Activated naive CD8-positive, alpha-beta T cell treated with anti-CD3 and anti-CD28 coated beads, Interleukin-2, amount 10 ng/mL, durations not matched to agents 7 days and 5 days (primary cell): ENCODE data around the gene MARVELD3. TPM values are rescaled to one million over a fixed set of nuclear protein-coding genes. Genes with fewer than 3 reads are reported as not detected.
A peak's percentile ranks its signal among the peaks of the same experiment; 100 is the strongest.

ENCODE experiments used
- ATAC-seq: fragments of 150-1000 bp; cut with Tn5 transposase; one replicate; pipeline ENCODE4 v1.10.0; 2021; ENCODE audit warnings: low read depth, moderate library complexity
- POLR2A ChIA-PET: fragments of 350-600 bp; sonication (Branson Sonifier 250); formaldehyde crosslinking; loops from one replicate; lab custom pipeline; 2021; ENCODE audit warnings: antibody characterized with exemption; lab: Charles Lee
- DNase-seq: peaks from one replicate; pipeline ENCODE4 v3.0.0; 2021
- H3K27ac Mint-ChIP-seq: one replicate; pipeline ENCODE4 v1.8.0; 2022; ENCODE audit warnings: mild to moderate bottlenecking, mixed read lengths
- H3K27me3 Mint-ChIP-seq: one replicate; pipeline ENCODE4 v1.8.0; 2022; ENCODE audit warnings: mild to moderate bottlenecking, moderate library complexity, mixed read lengths
- H3K36me3 Mint-ChIP-seq: one replicate; pipeline ENCODE4 v1.8.0; 2021; ENCODE audit warnings: mild to moderate bottlenecking, mixed read lengths
- H3K4me1 Mint-ChIP-seq: one replicate; pipeline ENCODE4 v1.8.0; 2021; ENCODE audit warnings: mixed read lengths
- H3K4me3 Mint-ChIP-seq: one replicate; pipeline ENCODE4 v1.8.0; 2022; ENCODE audit warnings: mild to moderate bottlenecking, moderate library complexity, mixed read lengths
- H3K9me3 Mint-ChIP-seq: one replicate; pipeline ENCODE4 v1.8.0; 2021; ENCODE audit warnings: mixed read lengths
- total RNA-seq, 2 experiments: library from RNA; stranded (reverse); gene quantifications; one replicate each; pipeline ENCODE4 v1.2.3, GENCODE V29; 2021

MARVELD3 gene
- total RNA-seq, 2 experiments from 2014 or later = not detected

- no peaks in the 10 kb centered on the region for H3K36me3 Mint-ChIP-seq
- ATAC-seq (no peak), DNase-seq (no peak)
- H3K27ac Mint-ChIP-seq = no peak overlapping the region
- H3K4me3 Mint-ChIP-seq = no peak overlapping the region
- POLR2A ChIA-PET = interaction anchor here (0.6 kb wide), 1 partner anchor 92 kb away, joined by 3 read pairs; no protein-coding TSS in a partner anchor
- H3K4me1 Mint-ChIP-seq = peaks cover 1% of the 10 kb centered on the region
- no peaks in the 10 kb centered on the region for H3K9me3 Mint-ChIP-seq
- H3K27me3 Mint-ChIP-seq = peaks cover 34% of the 10 kb centered on the region
Measured at GRCh38 chr16:71629278-71630016, 3.5 kb downstream of the MARVELD3 start.

- ATAC-seq = no peak
- H3K36me3 Mint-ChIP-seq = no peaks in the 10 kb centered on the region
- H3K27ac Mint-ChIP-seq = no peak overlapping the region
- peaks cover 35% of the 10 kb centered on the region for H3K27me3 Mint-ChIP-seq
- H3K4me3 Mint-ChIP-seq = no peak overlapping the region
- H3K4me1 Mint-ChIP-seq = peaks cover 1% of the 10 kb centered on the region
- POLR2A ChIA-PET = no interaction called here
- no peak for DNase-seq
- H3K9me3 Mint-ChIP-seq = no peaks in the 10 kb centered on the region
Measured at GRCh38 chr16:71630808-71631207, 4.8 kb downstream of the MARVELD3 start.

- ATAC-seq (no peak), DNase-seq (no peak)
- H3K36me3 Mint-ChIP-seq = no peaks in the 10 kb centered on the region
- no peak overlapping the region for H3K4me3 Mint-ChIP-seq
- H3K4me1 Mint-ChIP-seq = no peaks in the 10 kb centered on the region
- H3K27ac Mint-ChIP-seq = no peak overlapping the region
- no peaks in the 10 kb centered on the region for H3K9me3 Mint-ChIP-seq
- H3K27me3 Mint-ChIP-seq = peaks cover 34% of the 10 kb centered on the region
- POLR2A ChIA-PET = no interaction called here
Measured at GRCh38 chr16:71631776-71632175, 5.8 kb downstream of the MARVELD3 start.

GRCh38 chr16:71635632-71636031 lies 9.6 kb downstream of the MARVELD3 start:
- DNase-seq = no peak
- no peaks in the 10 kb centered on the region for H3K4me1 Mint-ChIP-seq

GRCh38 chr16:71637398-71637797 lies 11.4 kb downstream of the MARVELD3 start:
- no peaks in the 10 kb centered on the region for H3K36me3 Mint-ChIP-seq
- H3K9me3 Mint-ChIP-seq = no peaks in the 10 kb centered on the region
- no peak for DNase-seq
- peaks cover 5% of the 10 kb centered on the region for H3K27me3 Mint-ChIP-seq
- no peak for ATAC-seq
- no peak overlapping the region for H3K27ac Mint-ChIP-seq
- H3K4me1 Mint-ChIP-seq = peaks cover 1% of the 10 kb centered on the region
- H3K4me3 Mint-ChIP-seq = no peak overlapping the region
- POLR2A ChIA-PET = no interaction called here

More at GRCh38 chr16:71635632-71636031, 9.6 kb downstream of the MARVELD3 start:
- Mint-ChIP-seq H3K9me3 (no peaks in the 10 kb centered on the region), H3K27me3 (peaks cover 7% of the 10 kb centered on the region), H3K27ac (no peak overlapping the region), H3K36me3 (no peaks in the 10 kb centered on the region), H3K4me3 (no peak overlapping the region)
- no peak for ATAC-seq
- POLR2A ChIA-PET = no interaction called here

GRCh38 chr16:71645450-71645849 lies 19.5 kb downstream of the MARVELD3 start:
- Mint-ChIP-seq H3K27me3 (no peaks in the 10 kb centered on the region), H3K4me3 (no peak overlapping the region), H3K4me1 (peaks cover 1% of the 10 kb centered on the region), H3K27ac (no peak overlapping the region), H3K36me3 (peaks cover 1% of the 10 kb centered on the region), H3K9me3 (no peaks in the 10 kb centered on the region)
- POLR2A ChIA-PET = no interaction called here
- DNase-seq = no peak
- peak; percentile 56 for ATAC-seq

GRCh38 chr16:71647391-71647790 lies 21.4 kb downstream of the MARVELD3 start:
- POLR2A ChIA-PET = no interaction called here
- no peak for DNase-seq
- no peak overlapping the region for H3K27ac Mint-ChIP-seq

GRCh38 chr16:71648162-71648561 lies 22.2 kb downstream of the MARVELD3 start:
- H3K27me3 Mint-ChIP-seq = no peaks in the 10 kb centered on the region
- ATAC-seq (no peak), DNase-seq (no peak)
- peaks cover 1% of the 10 kb centered on the region for H3K36me3 Mint-ChIP-seq
- H3K4me1 Mint-ChIP-seq = no peaks in the 10 kb centered on the region
- H3K4me3 Mint-ChIP-seq = no peak overlapping the region
- no peak overlapping the region for H3K27ac Mint-ChIP-seq
- H3K9me3 Mint-ChIP-seq = no peaks in the 10 kb centered on the region
- POLR2A ChIA-PET = no interaction called here

More at GRCh38 chr16:71647391-71647790, 21.4 kb downstream of the MARVELD3 start:
- Mint-ChIP-seq H3K4me1 (no peaks in the 10 kb centered on the region), H3K36me3 (peaks cover 1% of the 10 kb centered on the region), H3K4me3 (no peak overlapping the region), H3K27me3 (no peaks in the 10 kb centered on the region), H3K9me3 (no peaks in the 10 kb centered on the region)
- no peak for ATAC-seq

GRCh38 chr16:71648921-71649320 lies 22.9 kb downstream of the MARVELD3 start:
- no peaks in the 10 kb centered on the region for H3K27me3 Mint-ChIP-seq
- no peak overlapping the region for H3K27ac Mint-ChIP-seq
- H3K9me3 Mint-ChIP-seq = no peaks in the 10 kb centered on the region
- H3K4me3 Mint-ChIP-seq = no peak overlapping the region
- H3K36me3 Mint-ChIP-seq = peaks cover 1% of the 10 kb centered on the region
- POLR2A ChIA-PET = no interaction called here
- DNase-seq (no peak), ATAC-seq (no peak)
- no peaks in the 10 kb centered on the region for H3K4me1 Mint-ChIP-seq

- peaks cover 1% of the 10 kb centered on the region for H3K36me3 Mint-ChIP-seq
- H3K27me3 Mint-ChIP-seq = no peaks in the 10 kb centered on the region
- no peaks in the 10 kb centered on the region for H3K4me1 Mint-ChIP-seq
- no peak overlapping the region for H3K4me3 Mint-ChIP-seq
- no peak for DNase-seq
- POLR2A ChIA-PET = no interaction called here
- ATAC-seq = no peak
- no peak overlapping the region for H3K27ac Mint-ChIP-seq
- no peaks in the 10 kb centered on the region for H3K9me3 Mint-ChIP-seq
Measured at GRCh38 chr16:71649704-71650103, 23.7 kb downstream of the MARVELD3 start.

- no peaks in the 10 kb centered on the region for H3K36me3 Mint-ChIP-seq
- no peak for DNase-seq
- H3K4me1 Mint-ChIP-seq = peaks cover 7% of the 10 kb centered on the region
- ATAC-seq = no peak
- H3K27me3 Mint-ChIP-seq = no peaks in the 10 kb centered on the region
- no peak overlapping the region for H3K4me3 Mint-ChIP-seq
- POLR2A ChIA-PET = no interaction called here
- no peaks in the 10 kb centered on the region for H3K9me3 Mint-ChIP-seq
- H3K27ac Mint-ChIP-seq = no peak overlapping the region
Measured at GRCh38 chr16:71658771-71659170, 32.8 kb downstream of the MARVELD3 start.

- no peaks in the 10 kb centered on the region for H3K36me3 Mint-ChIP-seq
- no peak overlapping the region for H3K4me3 Mint-ChIP-seq
- DNase-seq (no peak), ATAC-seq (no peak)
- peaks cover 7% of the 10 kb centered on the region for H3K4me1 Mint-ChIP-seq
- no peaks in the 10 kb centered on the region for H3K27me3 Mint-ChIP-seq
- H3K9me3 Mint-ChIP-seq = no peaks in the 10 kb centered on the region
- H3K27ac Mint-ChIP-seq = no peak overlapping the region
- POLR2A ChIA-PET = no interaction called here
Measured at GRCh38 chr16:71659471-71659870, 33.5 kb downstream of the MARVELD3 start.

- Mint-ChIP-seq H3K36me3 (peaks cover 14% of the 10 kb centered on the region), H3K9me3 (no peaks in the 10 kb centered on the region), H3K4me3 (no peak overlapping the region), H3K27ac (no peak overlapping the region), H3K4me1 (peaks cover 2% of the 10 kb centered on the region), H3K27me3 (no peaks in the 10 kb centered on the region)
- DNase-seq (no peak), ATAC-seq (no peak)
- POLR2A ChIA-PET = no interaction called here
Measured at GRCh38 chr16:71666264-71666663, 40.3 kb downstream of the MARVELD3 start.

GRCh38 chr16:71666928-71667707 lies 41.1 kb downstream of the MARVELD3 start:
- Mint-ChIP-seq H3K36me3 (peaks cover 17% of the 10 kb centered on the region), H3K4me1 (peaks cover 2% of the 10 kb centered on the region), H3K4me3 (no peak overlapping the region), H3K27me3 (no peaks in the 10 kb centered on the region), H3K9me3 (no peaks in the 10 kb centered on the region), H3K27ac (peak overlapping the region; percentile 18)
- ATAC-seq (no peak), DNase-seq (no peak)
- POLR2A ChIA-PET = no interaction called here
